Uterus (tissue), 2 donors: Measurements from ENCODE around the gene DAP3.

Experiments
- CTCF ChIP-seq, 4 experiments: fragments of 200-600 bp in 2 of 4; fragments of 450-650 bp in 2 of 4; sonication (generic) in 2 of 4; IDR thresholded peaks; one replicate each; pipeline ENCODE4 v1.5.1; 2016 to 2019; ENCODE audit warnings: antibody characterized with exemption in 4 of 4, mild to moderate bottlenecking in 2 of 4, moderate library complexity in 1 of 4
- POLR2A ChIP-seq, 2 donors: fragments of 450-650 bp; IDR thresholded peaks; one replicate each; pipeline ENCODE4 v1.6.1; 2016; ENCODE audit warnings: antibody characterized with exemption in 2 of 2, mild to moderate bottlenecking in 1 of 2, moderate library complexity in 1 of 2

- TF ChIP-seq CTCF (IDR thresholded peaks at IDR 0.05) (no peak), POLR2A (IDR thresholded peaks at IDR 0.05) (no peak)
Measured at GRCh38 chr1:155645648-155646047, 43.2 kb upstream of the DAP3 start.
